GM18907 (cell line): ENCODE data around the gene ESR2.
"Not testable (repeated sequence)": the region's sequence is repeated elsewhere in the genome, so short reads cannot be mapped to it uniquely, and the experiment has no call there.

ENCODE experiments used
- ATAC-seq: cut with Tn5 transposase; IDR thresholded peaks from one replicate; pipeline ENCODE4 v1.9.1; 2021; ENCODE audit warnings: mild to moderate bottlenecking, moderate library complexity; ENCODE audit not compliant: unreplicated experiment

ESR2 gene

GRCh38 chr14:64158608-64159007, 135.6 kb downstream of the ESR2 start:
- ATAC-seq = no peak

GRCh38 chr14:64149921-64150320, 144.2 kb downstream of the ESR2 start:
- ATAC-seq = no peak

- no peak for ATAC-seq
Measured at GRCh38 chr14:64147126-64147790, 146.9 kb downstream of the ESR2 start.

- ATAC-seq = no peak
Measured at GRCh38 chr14:64137657-64138290, 156.4 kb downstream of the ESR2 start.

GRCh38 chr14:64126548-64126947, 167.6 kb downstream of the ESR2 start:
- no peak for ATAC-seq

GRCh38 chr14:64125270-64125669, 168.9 kb downstream of the ESR2 start:
- no peak for ATAC-seq

- ATAC-seq = no peak
Measured at GRCh38 chr14:64123241-64123822, 170.8 kb downstream of the ESR2 start.

- ATAC-seq = no peak
Measured at GRCh38 chr14:64119980-64120379, 174.2 kb downstream of the ESR2 start.

- ATAC-seq = no peak
Measured at GRCh38 chr14:64119500-64119899, 174.7 kb downstream of the ESR2 start.

GRCh38 chr14:64118892-64119291, 175.3 kb downstream of the ESR2 start:
- no peak for ATAC-seq

- not testable (repeated sequence) for ATAC-seq
Measured at GRCh38 chr14:64118403-64118742, 175.8 kb downstream of the ESR2 start.

GRCh38 chr14:64117671-64118402, 176.3 kb downstream of the ESR2 start:
- no peak for ATAC-seq

- no peak for ATAC-seq
Measured at GRCh38 chr14:64115401-64115800, 178.8 kb downstream of the ESR2 start.

GRCh38 chr14:64114796-64115195, 179.4 kb downstream of the ESR2 start:
- ATAC-seq = no peak

GRCh38 chr14:64114166-64114565, 180.0 kb downstream of the ESR2 start:
- no peak for ATAC-seq

- ATAC-seq = no peak
Measured at GRCh38 chr14:64112867-64113678, 181.1 kb downstream of the ESR2 start.

- no peak for ATAC-seq
Measured at GRCh38 chr14:64110802-64111201, 183.4 kb downstream of the ESR2 start.

- ATAC-seq = no peak
Measured at GRCh38 chr14:64109819-64110554, 184.2 kb downstream of the ESR2 start.

GRCh38 chr14:64107438-64107837, 186.7 kb downstream of the ESR2 start:
- no peak for ATAC-seq

GRCh38 chr14:64098120-64098519, 196.1 kb downstream of the ESR2 start:
- ATAC-seq = no peak
